HG02678 (cell line): ENCODE measurements around the gene FAM124B.
"Not testable (repeated sequence)": the region's sequence is repeated elsewhere in the genome, so short reads cannot be mapped to it uniquely, and the experiment has no call there.

Source experiments
- ATAC-seq: cut with Tn5 transposase; IDR thresholded peaks from one replicate; pipeline ENCODE4 v1.9.1; 2021; ENCODE audit warnings: mild to moderate bottlenecking, moderate library complexity; ENCODE audit not compliant: unreplicated experiment

The FAM124B gene

DNA sequence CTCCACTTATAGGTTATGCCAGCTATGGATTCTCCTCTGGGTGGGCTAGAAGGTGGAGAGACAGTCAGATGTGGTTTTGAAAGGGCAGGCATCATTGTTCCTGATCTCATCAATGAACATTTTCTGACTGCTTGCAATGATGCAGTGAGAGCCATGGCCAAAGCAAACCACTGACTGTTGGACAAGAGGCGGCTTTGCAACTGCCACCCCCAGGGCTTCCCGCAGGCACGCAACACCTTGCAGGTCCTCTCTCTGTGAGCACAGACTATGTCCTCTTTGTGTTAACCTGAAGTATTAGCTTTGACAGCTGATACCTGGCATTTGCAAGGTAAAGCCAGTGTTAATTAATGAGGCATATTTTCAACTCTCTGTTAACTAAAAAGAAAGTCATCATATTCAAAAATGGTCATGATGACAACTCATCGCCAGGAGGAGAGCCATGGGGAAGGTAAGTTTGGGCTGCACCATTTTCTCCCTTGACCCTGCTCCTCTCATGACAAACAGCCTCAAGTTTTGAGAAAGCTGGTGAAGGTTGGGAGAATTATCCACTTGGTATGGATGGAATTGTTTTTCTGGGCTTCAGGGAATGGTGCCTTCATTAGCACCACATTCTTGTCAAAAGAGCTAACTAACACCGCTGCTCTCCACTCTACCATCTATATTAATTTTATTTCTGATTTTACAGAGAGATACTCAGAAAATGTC is 14.9 kb upstream of the FAM124B start:
- ATAC-seq: no peak

GRCh38 chr2:224413381-224413780 is 11.5 kb upstream of the FAM124B start:
- ATAC-seq: no peak

GRCh38 chr2:224412141-224413015 is 10.5 kb upstream of the FAM124B start:
- no peak for ATAC-seq

DNA sequence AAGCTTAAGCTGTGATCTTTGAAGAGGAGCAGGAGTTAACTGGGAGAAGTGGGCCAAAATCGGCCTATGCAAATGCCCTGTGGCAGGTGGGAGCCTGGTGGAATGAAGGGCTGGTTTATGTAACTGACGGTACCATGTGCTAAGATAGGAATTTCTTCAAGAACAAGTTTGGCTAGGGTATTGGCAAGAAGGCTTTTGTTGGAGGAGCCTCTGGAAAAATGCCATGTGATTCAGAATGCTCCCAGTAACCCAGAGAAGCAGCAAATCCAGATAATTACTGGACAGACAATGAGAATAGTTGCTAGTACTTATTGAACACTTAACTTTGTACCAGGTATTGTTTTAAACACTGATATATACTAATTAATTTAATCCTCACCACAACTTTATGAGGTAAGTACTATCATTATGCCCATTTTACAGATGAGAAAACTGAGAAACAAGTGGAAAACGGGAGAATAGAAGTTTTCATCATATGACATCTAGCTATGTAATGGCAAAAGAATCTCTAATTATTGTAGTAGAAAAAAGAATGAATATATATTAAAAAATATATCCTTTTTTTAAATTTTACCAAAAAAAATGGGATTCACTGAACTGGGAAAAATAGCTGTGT is 9.1 kb upstream of the FAM124B start:
- no peak for ATAC-seq

DNA sequence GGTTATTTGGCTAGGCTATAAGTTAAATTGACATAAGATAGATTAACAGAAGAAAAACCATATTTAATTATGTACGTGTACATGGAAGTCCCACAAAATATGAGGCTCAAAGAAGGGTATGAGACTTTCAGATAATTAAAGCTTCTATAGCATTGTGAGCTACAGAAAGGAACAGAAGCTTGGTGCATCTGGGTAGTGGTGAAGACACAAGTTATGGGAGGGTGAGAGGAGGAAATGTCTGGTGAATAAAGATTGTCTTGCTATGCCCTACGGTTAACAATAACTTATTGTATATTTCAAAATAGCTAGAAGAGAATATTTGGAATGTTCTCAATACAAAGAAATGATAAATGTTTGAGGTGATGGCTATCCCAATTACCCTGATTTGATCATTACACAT is 6.8 kb upstream of the FAM124B start:
- no peak for ATAC-seq

- ATAC-seq: no peak
Measured at GRCh38 chr2:224407241-224407701, 5.4 kb upstream of the FAM124B start.

DNA sequence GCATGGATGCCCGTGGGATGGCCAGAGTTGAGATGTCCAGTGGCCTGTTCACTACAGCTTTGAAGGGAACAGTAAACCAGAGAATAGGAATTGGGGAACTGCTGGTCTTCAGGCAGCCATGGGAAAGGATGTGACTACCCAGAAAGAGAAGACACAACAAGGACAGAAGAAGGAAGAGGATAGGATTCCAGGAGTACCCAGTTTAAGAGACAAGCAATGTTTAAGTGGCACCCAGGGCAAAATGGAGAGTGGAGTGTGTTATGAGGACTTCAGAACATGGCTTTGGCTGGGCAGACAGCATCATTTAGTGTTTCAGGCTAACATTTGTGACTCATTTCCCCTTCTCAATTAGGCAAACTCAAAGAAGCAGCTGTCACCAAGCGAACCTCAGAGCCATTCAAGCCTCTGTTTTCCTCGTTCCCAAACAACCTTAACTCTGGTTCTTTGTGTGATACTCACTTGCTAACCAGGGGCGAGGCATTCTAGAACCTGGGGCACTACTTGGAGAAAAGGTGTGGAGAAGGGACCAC is 4.0 kb upstream of the FAM124B start:
- ATAC-seq: no peak

DNA sequence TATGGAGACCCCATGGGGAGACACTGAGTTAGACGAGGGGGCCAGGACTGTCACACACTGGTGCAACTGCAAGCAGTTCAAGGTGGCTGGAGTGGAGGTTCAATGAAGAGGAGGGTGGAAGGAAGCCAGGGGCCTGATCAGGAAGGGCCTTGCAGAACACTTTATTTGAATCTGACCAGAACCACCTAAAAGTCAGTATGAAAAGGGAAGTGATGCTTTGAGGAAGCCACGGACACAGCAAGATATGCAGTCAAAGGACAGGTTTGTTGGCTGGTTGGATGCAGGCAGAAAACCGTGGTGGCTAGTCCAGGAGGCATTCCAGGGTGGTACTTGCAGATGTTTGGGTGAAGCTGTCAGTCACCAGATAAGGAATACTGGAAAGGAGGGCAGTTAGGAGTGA is 3.5 kb upstream of the FAM124B start:
- ATAC-seq: peak; percentile 59

DNA sequence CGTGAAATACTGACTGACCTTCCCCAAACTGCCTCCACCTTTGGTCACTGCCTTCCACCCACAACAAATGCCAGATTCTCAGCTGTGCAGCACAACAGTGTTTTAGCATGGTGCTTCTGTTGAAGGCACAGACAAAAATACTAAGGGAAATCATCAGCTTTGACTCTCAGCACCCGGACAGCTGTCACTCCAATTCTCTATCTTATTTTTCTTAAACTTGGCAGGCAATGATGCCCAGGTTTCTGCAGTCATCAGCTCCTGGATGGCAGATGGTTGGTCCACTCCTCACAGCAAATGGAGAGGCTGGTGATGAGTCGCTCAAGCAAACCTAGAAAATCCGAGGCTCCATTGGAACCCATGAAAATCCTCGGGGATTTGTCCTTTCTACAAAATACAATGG is 2.9 kb upstream of the FAM124B start:
- ATAC-seq: no peak

GRCh38 chr2:224403657-224404056 is 1.8 kb upstream of the FAM124B start:
- no peak for ATAC-seq

GRCh38 chr2:224400886-224401632 is 848 bp downstream of the FAM124B start:
- no peak for ATAC-seq

DNA sequence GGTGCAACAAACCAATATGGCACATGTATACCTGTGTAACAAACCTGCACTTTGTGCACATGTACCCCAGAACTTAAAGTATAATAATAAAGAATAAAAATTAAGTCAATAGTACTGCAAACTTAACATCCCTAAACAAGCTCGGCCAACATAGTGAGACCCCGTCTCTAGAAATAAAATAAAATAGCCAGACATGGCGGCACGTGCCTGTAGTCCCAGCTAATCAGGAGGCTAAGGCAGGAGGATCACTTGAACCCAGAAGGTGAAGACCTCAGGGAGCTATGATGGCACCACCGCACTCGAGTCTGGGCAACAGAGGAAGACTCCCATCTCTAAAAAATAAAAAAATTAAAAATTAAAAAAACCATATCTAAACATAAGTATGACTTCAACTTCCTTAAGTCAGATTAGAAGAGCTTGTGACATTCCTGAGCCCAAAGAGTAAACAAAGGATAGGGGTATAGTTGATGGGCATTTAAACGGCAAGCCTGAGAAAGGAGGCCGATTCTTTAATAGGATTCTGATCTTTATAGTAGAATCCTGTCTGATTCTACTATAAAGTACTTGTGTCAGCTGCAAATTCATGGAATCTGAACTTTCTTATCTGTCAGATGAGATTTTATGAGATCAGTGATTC is 1.6 kb downstream of the FAM124B start:
- no peak for ATAC-seq

- no peak for ATAC-seq
Measured at GRCh38 chr2:224398289-224398688, 3.6 kb downstream of the FAM124B start.

- not testable (repeated sequence) for ATAC-seq
Measured at GRCh38 chr2:224397100-224397499, 4.8 kb downstream of the FAM124B start.

GRCh38 chr2:224395620-224396390 is 6.1 kb downstream of the FAM124B start:
- no peak for ATAC-seq

DNA sequence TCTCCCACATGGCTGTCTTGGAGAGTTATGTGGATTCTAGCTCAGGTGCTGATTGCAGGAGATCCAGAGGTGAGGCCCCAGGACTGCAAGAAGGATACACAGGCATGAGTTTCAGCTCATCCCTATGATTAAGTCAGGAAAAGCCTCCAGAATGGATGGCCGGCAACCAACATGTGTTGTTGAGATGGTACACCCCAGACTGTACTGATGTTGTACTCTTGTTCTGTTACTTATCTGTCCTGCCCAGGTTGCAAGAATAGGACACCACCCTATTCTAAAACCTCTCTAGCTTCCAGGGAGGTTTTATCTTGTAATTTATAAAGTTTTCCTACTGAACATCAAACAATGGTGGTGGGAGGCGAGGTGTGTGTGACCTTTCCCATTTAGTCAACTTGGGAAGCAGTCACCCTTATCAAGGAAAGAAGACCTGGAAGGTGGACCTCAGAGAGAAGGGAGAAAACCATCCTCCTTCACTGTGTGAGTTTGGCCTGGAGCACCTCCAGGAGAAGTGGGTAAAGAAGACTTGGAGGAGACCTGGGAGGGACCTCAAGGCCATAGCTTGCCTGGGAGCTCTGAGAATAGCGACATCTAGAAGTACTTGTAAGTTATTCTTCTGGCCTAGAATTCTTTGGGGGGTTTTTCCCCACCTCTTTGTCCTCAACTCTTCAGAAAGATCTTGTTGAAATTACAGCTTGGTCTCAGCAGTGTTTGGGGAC is 8.6 kb downstream of the FAM124B start:
- no peak for ATAC-seq

DNA sequence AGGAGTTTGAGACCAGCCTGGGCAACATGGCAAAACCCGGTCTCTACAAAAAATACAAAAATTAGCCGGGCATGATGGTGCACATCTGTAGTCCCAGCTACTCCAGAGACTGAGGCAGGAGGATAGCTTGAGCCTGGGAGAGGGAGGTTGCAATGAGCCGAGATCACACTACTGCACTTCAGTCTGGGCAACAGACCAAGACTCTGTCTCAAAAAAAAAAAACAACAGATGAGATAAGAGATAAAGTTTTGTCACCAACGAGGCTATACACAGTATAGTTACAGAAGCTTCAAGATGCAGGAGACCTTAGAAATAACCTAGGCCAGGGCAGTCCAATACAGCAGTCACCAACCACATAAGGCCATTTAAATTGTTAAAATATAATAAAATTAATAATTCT is 9.4 kb downstream of the FAM124B start:
- ATAC-seq: no peak

GRCh38 chr2:224389317-224389716 is 12.6 kb downstream of the FAM124B start:
- no peak for ATAC-seq

- ATAC-seq: no peak
Measured at GRCh38 chr2:224386876-224387275, 15.0 kb downstream of the FAM124B start.
